Stimulated activated CD4-positive, alpha-beta T cell treated with anti-CD3 and anti-CD28 coated beads, Interleukin-15, amount 100 ng/mL, for 1 hour (primary cell): ENCODE data around the gene RNF152.

ENCODE experiments used
- DNase-seq, 2 donors: peaks; one replicate each; pipeline ENCODE4 v3.0.0-alpha.2; 2020; ENCODE audit warnings: low read depth in 1 of 2, low spot score in 1 of 2

The RNF152 gene

DNA sequence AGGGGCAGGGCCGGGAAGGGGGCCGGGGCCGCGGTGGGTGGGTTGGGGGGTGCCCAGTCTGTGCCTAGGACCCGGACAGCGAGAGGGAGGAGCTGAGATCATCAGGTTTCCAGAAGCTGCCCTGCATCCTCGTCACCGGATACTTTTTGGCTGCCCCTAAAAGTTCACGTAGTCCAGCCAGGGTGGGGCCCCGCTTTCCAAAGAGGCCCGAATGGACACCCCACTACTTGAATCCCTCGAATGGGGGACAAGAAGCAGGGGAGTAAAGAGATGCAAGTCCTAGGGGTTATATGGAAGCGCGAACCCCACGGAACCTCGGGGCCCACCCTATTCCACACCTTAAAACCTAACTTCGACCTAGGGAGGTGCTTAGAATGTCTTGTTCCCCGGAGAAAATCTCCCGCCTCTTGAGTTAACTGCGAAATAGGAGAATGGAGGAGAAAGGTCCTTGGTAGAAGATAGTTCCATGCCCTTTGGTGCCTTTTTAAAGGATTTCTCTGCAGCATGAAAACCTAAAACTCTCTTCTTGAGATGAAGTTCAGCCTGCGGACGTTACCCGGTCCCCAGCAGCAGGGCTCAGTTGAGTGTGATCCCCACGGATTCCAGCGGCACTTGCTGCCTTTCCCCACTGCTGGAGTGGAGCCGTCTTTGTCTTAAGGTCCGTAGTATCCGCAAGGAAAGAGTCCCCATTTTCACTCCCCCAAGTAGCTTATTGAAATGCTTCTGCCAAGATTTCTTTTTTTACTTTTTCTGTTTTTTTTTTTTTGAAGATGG is 2.1 kb upstream of the RNF152 start:
- DNase-seq: no peak

DNA sequence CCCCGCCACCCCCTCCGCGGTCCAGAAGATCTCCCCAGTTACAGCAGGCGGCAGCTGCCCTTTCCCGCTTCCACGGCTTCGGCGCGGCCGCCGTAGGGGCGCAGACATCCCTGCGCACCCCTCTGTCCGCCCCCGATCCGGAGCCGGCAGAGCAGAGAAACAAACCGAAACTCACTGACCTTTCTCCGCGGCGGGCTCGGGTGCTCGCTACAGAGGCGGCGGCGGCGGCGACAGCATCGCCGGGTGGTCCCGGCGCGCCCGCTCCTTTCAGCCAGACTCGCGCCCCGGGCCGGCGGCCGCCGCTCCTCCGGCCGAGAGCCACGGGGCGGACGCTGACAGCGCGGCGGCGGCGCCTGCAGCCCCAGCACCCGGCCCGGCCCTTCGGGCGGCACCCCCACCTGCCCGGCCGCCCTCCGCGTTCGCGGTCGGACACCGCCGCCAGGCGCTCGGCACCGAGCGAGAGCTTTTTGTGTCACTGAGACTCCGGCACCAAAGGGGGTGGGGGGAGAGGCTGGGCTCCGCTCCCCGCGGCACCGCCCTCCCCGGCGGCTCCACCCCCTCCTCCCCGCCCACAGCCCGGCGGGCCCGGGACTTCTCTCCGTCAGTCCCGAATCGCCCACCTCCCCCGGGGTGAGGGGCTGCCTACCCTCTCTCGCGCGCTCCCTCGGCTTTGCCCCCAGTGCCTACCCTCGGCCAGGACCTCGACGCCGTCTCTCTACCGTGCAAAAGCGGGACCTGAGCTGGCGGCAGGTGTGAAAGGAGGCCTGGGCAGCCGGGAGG is 1.4 kb upstream of the RNF152 start:
- peak; percentile 53 to 61 for DNase-seq

- peak in 1 of 2 donors; percentile 18 for DNase-seq
Observed at GRCh38 chr18:61893309-61893970, 633 bp upstream of the RNF152 start.

GRCh38 chr18:61891894-61892293 is 913 bp downstream of the RNF152 start:
- DNase-seq: no peak

DNA sequence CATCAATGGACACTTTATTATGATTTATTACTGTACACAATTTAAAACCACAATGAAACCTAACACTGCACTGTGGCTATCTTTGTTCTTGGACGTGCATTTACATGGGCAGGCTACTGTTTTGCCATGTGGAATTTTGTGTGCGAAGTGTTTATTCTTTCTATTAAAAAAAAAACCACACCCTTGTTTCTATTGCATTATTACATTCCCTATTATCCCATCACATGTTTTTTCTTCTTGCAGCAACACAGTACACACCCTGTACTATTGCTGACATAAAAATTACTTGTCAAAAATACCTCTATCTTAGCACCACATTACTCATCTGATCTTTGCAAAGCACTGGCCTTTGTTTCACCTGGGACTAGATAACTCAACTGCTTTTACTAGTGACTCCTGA is 1.5 kb downstream of the RNF152 start:
- no peak for DNase-seq

GRCh38 chr18:61890344-61890743 is 2.5 kb downstream of the RNF152 start:
- DNase-seq: no peak

DNA sequence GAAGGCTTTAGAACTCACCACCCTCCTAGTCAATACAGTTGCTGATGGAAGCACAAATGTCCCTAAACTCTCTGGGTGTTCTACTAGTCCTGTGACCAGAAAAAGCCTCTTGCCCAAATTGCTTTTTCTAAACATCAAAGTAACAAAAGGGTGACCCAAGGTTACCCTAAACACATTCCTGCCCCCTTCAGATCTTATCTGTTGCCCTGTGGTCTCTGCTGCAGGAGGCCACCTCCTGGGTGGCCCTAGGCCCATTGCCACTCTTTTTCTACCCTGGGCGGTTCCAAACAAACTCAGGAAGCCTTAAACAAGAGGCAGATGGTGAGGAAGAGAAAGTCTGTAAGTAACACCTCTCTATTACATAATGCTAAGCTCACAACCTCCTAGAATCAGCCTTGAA is 3.3 kb downstream of the RNF152 start:
- DNase-seq: no peak

GRCh38 chr18:61888622-61889021 is 4.2 kb downstream of the RNF152 start:
- DNase-seq: no peak

GRCh38 chr18:61887838-61888237 is 5.0 kb downstream of the RNF152 start:
- no peak for DNase-seq

DNA sequence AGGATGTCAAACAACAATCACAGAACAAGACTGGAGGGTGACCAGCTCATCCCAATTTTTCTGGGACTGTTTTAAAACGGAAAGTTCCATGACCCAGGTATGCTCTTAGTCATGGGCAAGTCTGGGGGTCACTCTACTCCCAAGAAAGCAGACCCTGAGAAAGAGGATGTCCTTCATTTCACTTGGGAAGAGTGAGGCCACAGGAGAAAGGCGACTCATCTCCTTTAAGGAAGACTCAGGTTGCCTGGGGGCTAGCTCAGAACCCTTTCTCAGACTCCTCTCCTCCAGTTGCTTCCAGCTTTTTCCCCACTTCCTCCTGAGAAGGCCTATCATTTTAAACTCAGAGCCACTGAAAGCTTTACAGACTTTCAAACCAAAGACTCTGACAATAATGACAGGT is 9.3 kb downstream of the RNF152 start:
- no peak for DNase-seq

DNA sequence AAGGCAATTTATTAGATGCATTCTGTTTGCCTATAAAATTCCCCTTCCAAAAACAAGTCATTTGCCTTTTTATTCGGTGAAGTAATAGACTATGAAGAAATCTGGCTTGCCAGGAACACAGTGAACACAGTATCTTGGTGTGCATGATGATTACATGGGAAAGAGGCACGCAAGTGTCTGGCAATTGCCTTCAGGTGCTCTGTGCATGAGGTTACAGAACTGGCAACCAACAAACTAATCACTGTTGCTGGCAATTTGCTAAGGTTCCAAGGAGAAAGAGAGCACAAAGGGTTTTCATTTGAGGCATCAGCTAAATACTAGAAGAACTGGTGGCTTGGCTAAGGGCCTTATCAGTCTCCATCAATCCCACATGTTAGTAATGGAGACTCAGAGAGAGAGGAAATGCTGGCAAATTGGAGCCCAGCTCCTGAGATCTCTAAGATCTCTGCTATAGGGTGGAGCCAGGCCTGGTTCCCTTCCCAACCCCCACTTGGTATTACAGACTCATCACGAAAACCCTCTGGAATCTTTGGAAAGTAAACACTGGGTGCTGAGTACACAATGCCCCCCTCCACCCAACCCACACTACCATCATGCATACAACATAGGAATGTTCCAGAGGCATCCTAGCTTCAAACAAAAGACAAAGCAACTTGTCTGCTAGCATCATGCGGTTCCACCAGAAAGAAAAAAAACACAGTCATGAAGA is 10.4 kb downstream of the RNF152 start:
- no peak for DNase-seq

DNA sequence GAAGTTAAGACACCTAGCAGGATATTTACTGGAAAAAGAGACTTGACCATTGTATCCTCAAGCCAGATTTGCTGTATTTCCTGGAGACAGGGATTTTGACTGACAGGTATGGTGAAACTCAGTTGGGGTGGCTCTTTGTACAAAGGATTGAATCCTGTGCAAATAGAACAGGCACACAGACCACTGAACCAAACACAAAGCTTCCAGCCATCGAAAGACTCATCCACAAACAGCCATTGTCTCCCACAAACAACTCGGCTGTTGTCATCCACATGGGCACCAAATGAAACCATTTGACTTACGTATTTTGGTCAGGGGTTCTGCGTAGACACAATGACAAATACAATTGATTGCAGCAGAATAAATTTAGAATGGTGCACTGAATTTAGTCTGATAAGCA is 15.9 kb downstream of the RNF152 start:
- no peak for DNase-seq

DNA sequence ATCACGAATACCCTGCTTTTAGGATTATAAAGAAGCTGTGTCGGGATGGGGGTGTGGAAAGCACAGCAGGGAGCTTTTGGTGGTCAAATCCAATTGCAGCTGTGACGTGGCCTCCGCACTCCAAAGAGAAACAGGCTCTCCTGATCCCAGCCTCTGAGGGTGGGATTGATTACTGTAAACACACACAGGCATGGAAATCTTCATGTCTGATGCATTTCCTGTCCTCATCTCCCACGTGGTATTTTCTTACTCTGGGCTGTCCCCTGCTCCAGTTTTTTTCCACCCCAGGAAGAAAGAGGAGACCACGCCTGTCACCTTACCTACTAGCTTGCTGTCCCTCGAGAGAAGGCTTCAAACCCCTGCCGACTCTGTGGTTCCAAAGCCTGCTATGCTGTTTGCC is 22.7 kb downstream of the RNF152 start:
- no peak for DNase-seq

GRCh38 chr18:61869636-61870035 is 23.2 kb downstream of the RNF152 start:
- no peak for DNase-seq

- no peak for DNase-seq
Observed at GRCh38 chr18:61865466-61866175, 27.2 kb downstream of the RNF152 start.

GRCh38 chr18:61861372-61861771 is 31.4 kb downstream of the RNF152 start:
- no peak for DNase-seq

- no peak for DNase-seq
Observed at GRCh38 chr18:61860302-61860701, 32.5 kb downstream of the RNF152 start.

GRCh38 chr18:61859113-61859512 is 33.7 kb downstream of the RNF152 start:
- DNase-seq: no peak

GRCh38 chr18:61856678-61857077 is 36.1 kb downstream of the RNF152 start:
- no peak for DNase-seq

DNA sequence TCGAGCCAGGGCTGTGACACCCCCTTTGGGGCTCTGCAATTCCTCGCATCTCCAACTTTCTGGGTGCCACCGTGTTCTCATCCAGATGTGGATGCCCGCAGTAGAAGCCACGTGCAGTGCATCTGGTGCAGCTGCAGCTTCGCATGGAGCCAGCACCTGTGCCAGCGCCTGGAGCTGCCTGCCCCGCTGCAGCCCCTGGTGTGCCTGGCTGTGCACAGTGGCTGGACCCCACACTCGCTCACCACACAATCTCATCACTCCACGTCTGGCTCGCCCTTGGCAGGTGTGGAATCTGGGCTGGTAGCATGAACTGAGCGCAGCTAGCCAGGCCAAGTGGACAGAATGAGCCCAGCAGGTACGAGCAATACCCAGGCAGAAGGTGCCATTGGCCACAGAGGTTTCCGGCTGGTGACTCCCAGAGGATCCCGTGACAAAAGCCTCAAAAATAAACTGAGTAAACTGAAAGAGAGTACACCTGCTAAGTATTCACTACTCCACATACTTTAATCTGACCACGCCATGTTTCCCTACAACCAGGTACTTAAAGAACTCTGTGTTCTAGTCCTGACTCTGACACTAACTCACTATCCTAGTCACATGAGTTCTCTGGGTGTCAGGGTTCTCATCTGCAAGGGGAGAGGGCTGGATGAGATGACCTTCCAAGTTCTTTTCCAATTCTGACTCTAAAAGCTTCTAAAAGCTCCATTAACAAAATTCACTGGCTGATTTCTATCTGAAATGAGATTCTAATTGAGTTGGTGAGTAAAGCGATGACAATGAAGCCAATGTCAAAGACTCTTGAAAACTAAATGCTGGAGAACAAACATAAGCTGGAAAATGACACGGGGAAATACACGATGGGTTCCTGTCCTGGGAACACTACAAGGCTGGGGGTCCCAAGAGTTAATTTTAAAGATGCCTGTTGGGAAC is 37.1 kb downstream of the RNF152 start:
- DNase-seq: no peak
